Smooth muscle cell (in vitro differentiated cells): ENCODE data around the gene DPH2. TPM values are rescaled to one million over a fixed set of nuclear protein-coding genes. Genes with fewer than 3 reads are reported as not detected.

ENCODE experiments used
- DNase-seq: peaks from one replicate; lab custom pipeline; 2025; ENCODE audit not compliant: unreplicated experiment; lab: John Stamatoyannopoulos, UW
- H2AFZ ChIP-seq: fragments of 200-600 bp; sonication (generic); 2 replicates; pipeline ENCODE4 v1.6.0; 2016; ENCODE audit warnings: antibody characterized with exemption, low read depth, mild to moderate bottlenecking
- H3F3A ChIP-seq: fragments of 200-600 bp; sonication (generic); 2 replicates; pipeline ENCODE4 v1.6.0; 2017; ENCODE audit warnings: antibody characterized with exemption, low read depth
- H3K27ac ChIP-seq: fragments of 200-600 bp; sonication (generic); 2 replicates; pipeline ENCODE4 v1.5.1; 2016; ENCODE audit warnings: low read depth, mild to moderate bottlenecking
- H3K27me3 ChIP-seq: fragments of 200-600 bp; sonication (generic); 2 replicates; pipeline ENCODE4 v1.6.1; 2016; ENCODE audit warnings: low read depth, mild to moderate bottlenecking
- H3K36me3 ChIP-seq: fragments of 200-600 bp; sonication (generic); 2 replicates; pipeline ENCODE4 v1.5.1; 2016; ENCODE audit warnings: low read depth
- H3K4me1 ChIP-seq: fragments of 200-600 bp; sonication (generic); 2 replicates; pipeline ENCODE4 v1.5.1; 2016; ENCODE audit warnings: low read depth
- H3K4me2 ChIP-seq: fragments of 200-600 bp; sonication (generic); 2 replicates; pipeline ENCODE4 v1.6.0; 2016; ENCODE audit warnings: mild to moderate bottlenecking
- H3K4me3 ChIP-seq: fragments of 200-600 bp; sonication (generic); 2 replicates; pipeline ENCODE4 v1.5.1; 2016; ENCODE audit warnings: mild to moderate bottlenecking
- H3K79me2 ChIP-seq: fragments of 200-600 bp; sonication (generic); 2 replicates; pipeline ENCODE4 v1.6.0; 2016; ENCODE audit warnings: low read depth, mild to moderate bottlenecking
- H3K9ac ChIP-seq: fragments of 200-600 bp; sonication (generic); 2 replicates; pipeline ENCODE4 v1.6.0; 2016; ENCODE audit warnings: low read depth
- H3K9me3 ChIP-seq: fragments of 200-600 bp; sonication (generic); replicated peaks from 2 replicates; pipeline ENCODE4 v1.5.1; 2016; ENCODE audit warnings: low read depth
- H4K20me1 ChIP-seq: fragments of 200-600 bp; sonication (generic); 2 replicates; pipeline ENCODE4 v1.6.0; 2016; ENCODE audit warnings: low read depth
- WGBS: methylation state at CpG from one replicate; pipeline ENCODE4 v1.1.7; 2016; ENCODE audit warnings: low lambda C conversion rate; 5-methylcytosine and 5-hydroxymethylcytosine counted together
- polyA plus RNA-seq: library from polyadenylated mRNA; unstranded; fragments of >200 nt; fragmentation: Nextera tagmentation; extraction: Ambion mirVana; gene quantifications from 2 replicates; pipeline ENCODE4 v1.2.1, GENCODE V29; 2016
- total RNA-seq: library from RNA; depleted of rRNA; stranded (reverse); fragments of >200 nt; gene quantifications from 2 replicates; pipeline ENCODE4 v1.2.3, GENCODE V29; 2014
- TF ChIP-seq, protein P1 (sequence below): fragments of 200-600 bp; sonication (generic); IDR thresholded peaks from 2 replicates; pipeline ENCODE4 v1.5.1; 2017; ENCODE audit warnings: borderline replicate concordance, mild to moderate bottlenecking, antibody characterized with exemption; ENCODE audit not compliant: insufficient read depth, poor library complexity, severe bottlenecking

The DPH2 gene
- total and polyA plus RNA-seq, 2 experiments from 2014 or later: 20.3 to 23.5 TPM

DNA sequence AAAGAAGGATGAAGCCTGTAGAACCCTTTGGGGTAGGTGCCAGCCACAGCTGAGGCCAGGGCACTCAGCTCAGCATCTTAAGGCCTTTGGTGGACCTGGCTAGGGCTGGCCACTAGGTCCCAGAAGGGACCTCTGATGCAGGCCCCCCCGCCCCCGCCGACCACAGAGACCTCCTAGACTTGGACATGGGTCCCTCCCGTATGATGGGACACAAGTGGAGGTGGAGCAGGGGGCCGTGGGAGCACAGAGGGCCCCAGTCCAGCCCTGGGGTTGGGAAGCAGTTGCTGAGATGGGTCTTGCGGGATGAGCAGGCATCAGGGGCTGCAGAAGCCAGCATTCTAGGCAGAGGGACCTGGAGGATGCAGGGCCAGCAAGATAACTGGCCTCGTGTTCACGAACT lies 12.4 kb downstream of the DPH2 start:
- Histone ChIP-seq H2AFZ (no peak overlapping the region), H3K9ac (no peak overlapping the region), H3K36me3 (no peaks in the 10 kb centered on the region), H3K9me3 (no peaks in the 10 kb centered on the region), H3K27me3 (no peaks in the 10 kb centered on the region), H3K4me3 (no peak overlapping the region), H3K27ac (no peak overlapping the region), H3K79me2 (peaks cover 10% of the 10 kb centered on the region), H3F3A (peaks cover 12% of the 10 kb centered on the region), H3K4me2 (no peak overlapping the region), H3K4me1 (peaks cover 7% of the 10 kb centered on the region), H4K20me1 (peaks cover 60% of the 10 kb centered on the region)
- 96% methylated on average over 8 of the region's 8 CpGs for WGBS
- TF ChIP-seq, protein P1, sequence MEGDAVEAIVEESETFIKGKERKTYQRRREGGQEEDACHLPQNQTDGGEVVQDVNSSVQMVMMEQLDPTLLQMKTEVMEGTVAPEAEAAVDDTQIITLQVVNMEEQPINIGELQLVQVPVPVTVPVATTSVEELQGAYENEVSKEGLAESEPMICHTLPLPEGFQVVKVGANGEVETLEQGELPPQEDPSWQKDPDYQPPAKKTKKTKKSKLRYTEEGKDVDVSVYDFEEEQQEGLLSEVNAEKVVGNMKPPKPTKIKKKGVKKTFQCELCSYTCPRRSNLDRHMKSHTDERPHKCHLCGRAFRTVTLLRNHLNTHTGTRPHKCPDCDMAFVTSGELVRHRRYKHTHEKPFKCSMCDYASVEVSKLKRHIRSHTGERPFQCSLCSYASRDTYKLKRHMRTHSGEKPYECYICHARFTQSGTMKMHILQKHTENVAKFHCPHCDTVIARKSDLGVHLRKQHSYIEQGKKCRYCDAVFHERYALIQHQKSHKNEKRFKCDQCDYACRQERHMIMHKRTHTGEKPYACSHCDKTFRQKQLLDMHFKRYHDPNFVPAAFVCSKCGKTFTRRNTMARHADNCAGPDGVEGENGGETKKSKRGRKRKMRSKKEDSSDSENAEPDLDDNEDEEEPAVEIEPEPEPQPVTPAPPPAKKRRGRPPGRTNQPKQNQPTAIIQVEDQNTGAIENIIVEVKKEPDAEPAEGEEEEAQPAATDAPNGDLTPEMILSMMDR: no peak
- no peak for DNase-seq

DNA sequence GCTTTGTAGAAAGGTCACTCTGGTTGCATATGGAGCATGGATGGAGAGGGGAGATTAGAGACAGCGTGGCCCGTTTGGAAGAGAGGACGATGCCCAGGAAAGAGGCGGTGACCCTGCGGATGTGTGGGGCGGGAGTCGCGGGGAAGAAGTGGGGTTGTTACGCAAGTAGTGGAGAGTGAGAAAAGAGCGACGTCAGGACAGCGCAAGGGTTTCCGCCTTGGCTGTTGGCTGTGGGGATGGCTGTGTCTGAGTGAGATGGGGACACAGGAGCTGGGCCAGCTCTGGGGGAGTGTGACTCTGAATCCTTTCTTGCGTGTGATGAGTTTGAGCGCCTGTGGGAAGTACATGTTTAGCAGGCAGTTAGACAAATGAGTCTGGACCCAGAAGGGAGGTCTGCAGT lies 13.0 kb downstream of the DPH2 start:
- Histone ChIP-seq H4K20me1 (peaks cover 54% of the 10 kb centered on the region), H3F3A (peaks cover 12% of the 10 kb centered on the region), H3K27me3 (no peaks in the 10 kb centered on the region), H3K9ac (no peak overlapping the region), H3K36me3 (no peaks in the 10 kb centered on the region), H3K4me3 (no peak overlapping the region), H3K4me2 (no peak overlapping the region), H2AFZ (no peak overlapping the region), H3K27ac (no peak overlapping the region), H3K9me3 (no peaks in the 10 kb centered on the region), H3K79me2 (peaks cover 10% of the 10 kb centered on the region), H3K4me1 (peaks cover 7% of the 10 kb centered on the region)
- WGBS: 92% methylated on average over 15 of the region's 15 CpGs
- TF ChIP-seq, protein P1: no peak
- no peak for DNase-seq

DNA sequence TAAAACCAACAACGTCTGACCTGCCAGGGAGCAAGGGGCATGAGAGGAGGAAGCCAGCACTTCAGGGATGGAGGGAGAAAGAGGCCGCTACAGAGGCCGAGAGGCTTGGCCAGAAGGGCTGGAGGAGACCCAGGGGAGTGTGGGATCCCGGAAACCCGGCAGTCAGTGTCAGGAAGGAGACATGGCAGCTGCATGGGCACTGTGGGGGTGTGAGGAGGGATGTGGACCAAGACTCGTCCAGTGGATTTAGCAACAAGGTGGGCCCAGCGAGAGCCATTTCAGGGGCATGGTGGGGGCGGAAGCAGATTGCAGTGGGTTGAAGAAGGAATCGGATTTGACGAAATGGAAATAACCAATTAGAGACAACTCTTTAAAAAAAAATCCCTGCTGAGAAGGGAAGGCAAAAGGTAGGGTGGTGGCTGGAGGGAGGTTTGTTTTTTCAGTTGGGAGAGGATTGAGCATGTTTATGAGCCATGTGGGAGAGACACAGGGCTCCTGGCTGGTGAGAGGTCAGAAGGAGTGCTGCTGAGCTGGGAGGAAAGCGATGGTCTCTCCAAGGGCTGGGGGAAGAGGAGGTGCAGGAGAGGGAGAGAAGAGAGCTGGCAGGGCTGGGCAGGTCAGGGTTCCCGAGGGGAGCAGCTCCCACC lies 13.6 kb downstream of the DPH2 start:
- H3K4me3 ChIP-seq: no peak overlapping the region
- H3K79me2 ChIP-seq: peaks cover 8% of the 10 kb centered on the region
- WGBS: 91% methylated on average over 12 of the region's 12 CpGs
- H4K20me1 ChIP-seq: peaks cover 49% of the 10 kb centered on the region
- DNase-seq: no peak
- no peak overlapping the region for H3K27ac ChIP-seq
- H3K36me3 ChIP-seq: no peaks in the 10 kb centered on the region
- no peaks in the 10 kb centered on the region for H3K9me3 ChIP-seq
- no peak overlapping the region for H3K9ac ChIP-seq
- no peak overlapping the region for H3K4me2 ChIP-seq
- no peaks in the 10 kb centered on the region for H3K27me3 ChIP-seq
- peaks cover 4% of the 10 kb centered on the region for H3K4me1 ChIP-seq
- H2AFZ ChIP-seq: no peak overlapping the region
- H3F3A ChIP-seq: peaks cover 6% of the 10 kb centered on the region
- TF ChIP-seq, protein P1: no peak

DNA sequence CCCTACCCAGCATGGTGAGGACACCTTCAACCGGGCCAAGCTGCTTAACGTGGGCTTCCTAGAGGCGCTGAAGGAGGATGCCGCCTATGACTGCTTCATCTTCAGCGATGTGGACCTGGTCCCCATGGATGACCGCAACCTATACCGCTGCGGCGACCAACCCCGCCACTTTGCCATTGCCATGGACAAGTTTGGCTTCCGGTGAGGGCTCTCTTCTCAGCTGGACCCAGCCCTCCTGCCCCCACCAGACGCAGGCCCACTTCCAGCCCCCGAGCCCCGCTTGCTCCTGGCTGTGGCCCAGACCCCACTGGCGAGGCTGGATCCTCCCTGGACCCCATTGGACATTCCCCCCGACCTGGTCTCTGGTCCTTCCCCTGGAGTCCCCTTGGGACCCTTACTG lies 15.0 kb downstream of the DPH2 start:
- Histone ChIP-seq H3K27me3 (no peaks in the 10 kb centered on the region), H3K79me2 (peaks cover 7% of the 10 kb centered on the region)

More for the DNA sequence above, 15.0 kb downstream of the DPH2 start:
- DNase-seq: no peak
- Histone ChIP-seq H3K27ac (no peak overlapping the region), H3K4me1 (no peaks in the 10 kb centered on the region), H3K9ac (no peak overlapping the region), H2AFZ (no peak overlapping the region), H3K4me2 (no peak overlapping the region), H3K36me3 (no peaks in the 10 kb centered on the region), H3K9me3 (no peaks in the 10 kb centered on the region), H3F3A (peaks cover 6% of the 10 kb centered on the region), H3K4me3 (no peak overlapping the region), H4K20me1 (peaks cover 48% of the 10 kb centered on the region)
- TF ChIP-seq, protein P1: no peak
- WGBS: over 99% methylated on average over 16 of the region's 16 CpGs
